Cerebellar cortex (tissue), 1 donor: Measurements from ENCODE around the gene MTNR1A.

Experiments used
- DNase-seq: peaks from one replicate; pipeline ENCODE4 v3.0.0-alpha.2; 2015; ENCODE audit warnings: low spot score

Gene MTNR1A

DNA sequence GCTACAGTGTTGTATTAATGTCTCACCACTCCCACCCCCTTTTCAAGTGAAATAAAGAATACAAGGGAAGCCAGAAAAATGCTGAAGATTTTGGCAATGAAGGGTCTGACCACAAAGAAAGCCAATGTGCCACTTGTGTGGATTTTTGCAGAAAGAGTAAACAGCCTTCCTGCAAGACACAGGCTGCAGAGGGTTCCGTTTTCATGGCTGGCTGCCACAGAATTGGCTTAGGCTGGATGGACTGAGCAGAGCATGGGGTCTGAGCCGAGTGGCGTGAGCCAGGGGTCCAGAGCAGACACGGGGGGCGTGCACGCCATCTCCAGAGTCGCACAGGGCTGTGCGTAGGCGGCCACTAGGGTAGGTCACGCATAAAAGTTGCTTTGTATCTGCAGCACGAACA lies 69.2 kb downstream of the MTNR1A start:
- DNase-seq: peak; percentile 47

DNA sequence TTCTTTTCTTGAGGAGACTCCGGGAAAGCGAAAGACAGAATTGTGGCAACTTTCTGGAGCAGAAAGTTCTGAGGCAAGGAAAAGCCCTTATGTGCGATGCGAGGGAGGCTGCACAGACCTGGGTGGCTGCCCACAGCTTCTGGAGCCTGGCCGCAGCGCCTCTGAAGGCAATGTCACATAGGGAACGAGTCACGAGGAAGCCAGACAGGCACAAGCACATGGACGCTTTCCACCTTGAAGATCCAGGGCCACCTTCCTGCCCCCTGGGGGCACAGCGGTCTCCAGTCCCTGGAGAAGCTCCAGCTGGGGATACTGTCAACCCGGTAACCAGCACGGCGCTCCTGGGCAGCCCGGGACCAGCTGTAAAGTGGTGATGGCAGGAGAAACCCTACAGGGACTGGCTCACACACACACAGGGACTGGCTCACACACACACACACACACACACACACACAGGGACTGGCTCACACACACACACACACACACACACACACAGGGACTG lies 69.8 kb downstream of the MTNR1A start:
- peak; percentile 70 for DNase-seq

DNA sequence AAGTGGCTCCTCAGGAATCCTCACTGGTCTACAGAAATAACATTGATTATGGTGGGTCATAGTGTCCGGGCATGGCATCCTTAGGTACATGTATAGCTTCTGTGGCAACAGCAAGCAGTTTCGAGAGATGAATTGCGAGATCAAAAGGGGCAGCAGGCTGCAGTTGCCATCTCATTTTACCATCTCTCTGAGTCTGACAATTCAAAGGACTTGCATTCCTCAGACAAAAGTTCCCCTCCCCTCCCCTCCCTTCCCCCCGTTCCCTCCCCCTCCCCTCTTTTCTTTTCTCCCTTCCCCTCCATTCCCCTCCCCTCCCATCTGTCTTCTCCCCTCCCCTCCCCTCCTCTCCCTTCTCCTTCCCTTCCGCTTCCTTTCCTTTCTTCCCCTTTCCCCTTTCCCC lies 70.2 kb downstream of the MTNR1A start:
- no peak for DNase-seq

GRCh38 chr4:186483656-186484055 lies 71.7 kb downstream of the MTNR1A start:
- no peak for DNase-seq
